ENCODE data around the gene NCCRP1.

- TF ChIP-seq CTCF (IDR thresholded peaks at IDR 0.05 in 2 of 3, conservative IDR thresholded peaks at IDR 0.05 in 1 of 3; ENCODE audit: control insufficient read depth in 2 of 3, extremely low read depth in 1 of 3, insufficient read depth in 1 of 3, low read depth in 3 of 3, low read length in 3 of 3) (no peak), REST (IDR thresholded peaks at IDR 0.05; ENCODE audit: low read depth, low read length) (no peak)
Observed at GRCh38 chr19:39154100-39154628, 42.6 kb upstream of the NCCRP1 start.

Data from GM12878 (cell line).